Hepatocyte (in vitro differentiated cells): ENCODE data around the gene ESR1. TPM values are rescaled to one million over a fixed set of nuclear protein-coding genes. Genes with fewer than 3 reads are reported as not detected.

ENCODE experiments used
- DNase-seq: peaks from one replicate; pipeline ENCODE4 v3.0.0-alpha.2; 2016; ENCODE audit warnings: low spot score
- H2AFZ ChIP-seq: fragments of 200-600 bp; sonication (generic); 2 replicates; pipeline ENCODE4 v1.6.0; 2016; ENCODE audit warnings: antibody characterized with exemption, mild to moderate bottlenecking
- H3K27ac ChIP-seq: fragments of 200-600 bp; sonication (generic); 2 replicates; pipeline ENCODE4 v1.5.1; 2016; ENCODE audit warnings: mild to moderate bottlenecking
- H3K27me3 ChIP-seq: fragments of 200-600 bp; sonication (generic); 2 replicates; pipeline ENCODE4 v1.6.1; 2016
- H3K36me3 ChIP-seq: fragments of 200-600 bp; sonication (generic); replicated peaks from 2 replicates; pipeline ENCODE4 v1.5.1; 2016; ENCODE audit warnings: low read depth; ENCODE audit not compliant: insufficient read depth
- H3K4me1 ChIP-seq: fragments of 200-600 bp; sonication (generic); 2 replicates; pipeline ENCODE4 v1.5.1; 2016; ENCODE audit warnings: mild to moderate bottlenecking, moderate library complexity; ENCODE audit not compliant: insufficient read depth
- H3K4me2 ChIP-seq: fragments of 200-600 bp; sonication (generic); 2 replicates; pipeline ENCODE4 v1.6.0; 2016
- H3K4me3 ChIP-seq: fragments of 200-600 bp; sonication (generic); 2 replicates; pipeline ENCODE4 v1.5.1; 2016; ENCODE audit warnings: mild to moderate bottlenecking
- H3K79me2 ChIP-seq: fragments of 200-600 bp; sonication (generic); 2 replicates; pipeline ENCODE4 v1.6.0; 2017; ENCODE audit warnings: mild to moderate bottlenecking
- H3K9me2 ChIP-seq: fragments of 200-600 bp; sonication (generic); replicated peaks from 2 replicates; pipeline ENCODE4 v1.6.0; 2017; ENCODE audit warnings: mild to moderate bottlenecking; ENCODE audit not compliant: insufficient read depth
- H3K9me3 ChIP-seq: fragments of 200-600 bp; sonication (generic); 2 replicates; pipeline ENCODE4 v1.5.1; 2016; ENCODE audit warnings: low read depth, mild to moderate bottlenecking
- H4K20me1 ChIP-seq: fragments of 200-600 bp; sonication (generic); 2 replicates; pipeline ENCODE4 v1.6.0; 2016; ENCODE audit warnings: mild to moderate bottlenecking; ENCODE audit not compliant: insufficient read depth, poor library complexity, severe bottlenecking
- CTCF ChIP-seq: fragments of 200-600 bp; sonication (generic); IDR thresholded peaks from 2 replicates; pipeline ENCODE4 v1.5.1; 2016; ENCODE audit warnings: antibody characterized with exemption, mild to moderate bottlenecking; ENCODE audit not compliant: poor library complexity
- EZH2 ChIP-seq: fragments of 200-600 bp; sonication (generic); IDR thresholded peaks from 2 replicates; pipeline ENCODE4 v1.6.1; 2016; ENCODE audit warnings: antibody characterized with exemption, mild to moderate bottlenecking, borderline replicate concordance
- EZH2phosphoT487 ChIP-seq: fragments of 200-600 bp; sonication (generic); IDR thresholded peaks from one replicate; pipeline ENCODE4 v1.6.1; 2018; ENCODE audit warnings: antibody characterized with exemption, mild to moderate bottlenecking, low read depth, moderate library complexity; ENCODE audit not compliant: unreplicated experiment, severe bottlenecking
- WGBS: methylation state at CpG from one replicate; pipeline ENCODE4 v1.1.6; 2016; ENCODE audit warnings: low lambda C conversion rate; ENCODE audit errors: missing lambda C conversion rate; 5-methylcytosine and 5-hydroxymethylcytosine counted together
- polyA plus RNA-seq: library from polyadenylated mRNA; unstranded; fragments of >200 nt; fragmentation: Nextera tagmentation; extraction: Ambion mirVana; gene quantifications from 2 replicates; pipeline ENCODE4 v1.2.1, GENCODE V29; 2016
- total RNA-seq: library from RNA; depleted of rRNA; stranded (reverse); fragments of >200 nt; gene quantifications from 2 replicates; pipeline ENCODE4 v1.2.3, GENCODE V29; 2014

ESR1 gene
- total and polyA plus RNA-seq, 2 experiments from 2014 or later: 0.07 TPM; not detected in 1

GRCh38 chr6:151808371-151809241, 1.1 kb downstream of the ESR1 start:
- 7% methylated on average over 46 of the region's 60 CpGs for WGBS
- Histone ChIP-seq H3K27me3 (peaks cover 97% of the 10 kb centered on the region), H3K9me2 (no peaks in the 10 kb centered on the region), H3K4me1 (peaks cover 19% of the 10 kb centered on the region), H2AFZ (peak overlapping the region; percentile 68), H4K20me1 (no peaks in the 10 kb centered on the region), H3K36me3 (no peaks in the 10 kb centered on the region), H3K4me2 (peak overlapping the region; percentile 97), H3K9me3 (no peaks in the 10 kb centered on the region), H3K79me2 (no peaks in the 10 kb centered on the region), H3K27ac (no peak overlapping the region), H3K4me3 (peak overlapping the region; percentile 33)
- no peak for DNase-seq
- TF ChIP-seq CTCF (no peak), EZH2phosphoT487 (no peak), EZH2 (no peak)

GRCh38 chr6:151811081-151811480, 3.6 kb downstream of the ESR1 start:
- Histone ChIP-seq H3K9me2 (no peaks in the 10 kb centered on the region), H3K36me3 (no peaks in the 10 kb centered on the region), H3K4me2 (no peak overlapping the region), H3K9me3 (no peaks in the 10 kb centered on the region), H3K27me3 (peaks cover 92% of the 10 kb centered on the region), H3K4me3 (no peak overlapping the region), H2AFZ (no peak overlapping the region), H3K4me1 (peaks cover 19% of the 10 kb centered on the region), H4K20me1 (no peaks in the 10 kb centered on the region), H3K79me2 (no peaks in the 10 kb centered on the region), H3K27ac (no peak overlapping the region)
- no peak for DNase-seq
- TF ChIP-seq EZH2phosphoT487 (no peak), CTCF (no peak), EZH2 (no peak)
- WGBS: 58% methylated on average over 2 of the region's 2 CpGs

- Histone ChIP-seq H3K4me1 (peaks cover under 1% of the 10 kb centered on the region), H3K4me2 (no peak overlapping the region), H4K20me1 (no peaks in the 10 kb centered on the region), H3K27me3 (peaks cover 70% of the 10 kb centered on the region), H3K36me3 (no peaks in the 10 kb centered on the region), H3K4me3 (no peak overlapping the region), H3K27ac (no peak overlapping the region), H2AFZ (no peak overlapping the region), H3K79me2 (no peaks in the 10 kb centered on the region), H3K9me3 (no peaks in the 10 kb centered on the region), H3K9me2 (no peaks in the 10 kb centered on the region)
- WGBS: 90% methylated on average over 7 of the region's 7 CpGs
- DNase-seq: no peak
- TF ChIP-seq EZH2: no peak
- no peak for TF ChIP-seq EZH2phosphoT487
- TF ChIP-seq CTCF: no peak
These were observed 6.4 kb downstream of the ESR1 start for GRCh38 chr6:151813858-151814257.
